ENCODE measurements around the gene BCL2L11. TPM values are rescaled to one million over a fixed set of nuclear protein-coding genes. Genes with fewer than 3 reads are reported as not detected.

BCL2L11 gene
- total RNA-seq, 6 experiments from 2014 or later: 0.67 to 0.95 (median 0.81) TPM

GRCh38 chr2:111216811-111217652 is 96.3 kb downstream of the BCL2L11 start:
- Mint-ChIP-seq H3K36me3 (ENCODE audit: low read depth) (peaks cover 38% of the 10 kb centered on the region), H3K4me3 (no peak overlapping the region), H3K4me1 (ENCODE audit: low read depth) (peaks cover 13% of the 10 kb centered on the region), H3K27ac (no peak overlapping the region), H3K27me3 (ENCODE audit: insufficient read depth) (0 out of 2 replicates have a peak, but pooled peaks cover 2% of the 10 kb centered on the region), H3K9me3 (peaks cover 15% of the 10 kb centered on the region)
- DNase-seq: no peak
- TF ChIP-seq, protein P1, sequence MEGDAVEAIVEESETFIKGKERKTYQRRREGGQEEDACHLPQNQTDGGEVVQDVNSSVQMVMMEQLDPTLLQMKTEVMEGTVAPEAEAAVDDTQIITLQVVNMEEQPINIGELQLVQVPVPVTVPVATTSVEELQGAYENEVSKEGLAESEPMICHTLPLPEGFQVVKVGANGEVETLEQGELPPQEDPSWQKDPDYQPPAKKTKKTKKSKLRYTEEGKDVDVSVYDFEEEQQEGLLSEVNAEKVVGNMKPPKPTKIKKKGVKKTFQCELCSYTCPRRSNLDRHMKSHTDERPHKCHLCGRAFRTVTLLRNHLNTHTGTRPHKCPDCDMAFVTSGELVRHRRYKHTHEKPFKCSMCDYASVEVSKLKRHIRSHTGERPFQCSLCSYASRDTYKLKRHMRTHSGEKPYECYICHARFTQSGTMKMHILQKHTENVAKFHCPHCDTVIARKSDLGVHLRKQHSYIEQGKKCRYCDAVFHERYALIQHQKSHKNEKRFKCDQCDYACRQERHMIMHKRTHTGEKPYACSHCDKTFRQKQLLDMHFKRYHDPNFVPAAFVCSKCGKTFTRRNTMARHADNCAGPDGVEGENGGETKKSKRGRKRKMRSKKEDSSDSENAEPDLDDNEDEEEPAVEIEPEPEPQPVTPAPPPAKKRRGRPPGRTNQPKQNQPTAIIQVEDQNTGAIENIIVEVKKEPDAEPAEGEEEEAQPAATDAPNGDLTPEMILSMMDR (IDR thresholded peaks at IDR 0.05): no peak

Data from HFFc6 (cell line).